HG02852 (cell line): Measurements from ENCODE around the gene TRAPPC13.
A peak's percentile ranks its signal among the peaks of the same experiment; 100 is the strongest.
"Not testable (repeated sequence)": the region's sequence is repeated elsewhere in the genome, so short reads cannot be mapped to it uniquely, and the experiment has no call there.

Experiments used
- ATAC-seq: cut with Tn5 transposase; IDR thresholded peaks from one replicate; pipeline ENCODE4 v1.9.1; 2021; ENCODE audit warnings: mild to moderate bottlenecking, moderate library complexity; ENCODE audit not compliant: unreplicated experiment

Gene TRAPPC13, protein sequence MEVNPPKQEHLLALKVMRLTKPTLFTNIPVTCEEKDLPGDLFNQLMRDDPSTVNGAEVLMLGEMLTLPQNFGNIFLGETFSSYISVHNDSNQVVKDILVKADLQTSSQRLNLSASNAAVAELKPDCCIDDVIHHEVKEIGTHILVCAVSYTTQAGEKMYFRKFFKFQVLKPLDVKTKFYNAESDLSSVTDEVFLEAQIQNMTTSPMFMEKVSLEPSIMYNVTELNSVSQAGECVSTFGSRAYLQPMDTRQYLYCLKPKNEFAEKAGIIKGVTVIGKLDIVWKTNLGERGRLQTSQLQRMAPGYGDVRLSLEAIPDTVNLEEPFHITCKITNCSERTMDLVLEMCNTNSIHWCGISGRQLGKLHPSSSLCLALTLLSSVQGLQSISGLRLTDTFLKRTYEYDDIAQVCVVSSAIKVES

GRCh38 chr5:65624571-65625555 is at the start of gene TRAPPC13, which contains the start of gene SHLD3:
TRAPPC13 (plus strand) TSS chr5:65625027; CDS start chr5:65625061, 34 bp downstream.
SHLD3 (plus strand) TSS chr5:65625027; CDS start chr5:65629588, 4,561 bp downstream.
- peak; percentile 72 for ATAC-seq

- no peak for ATAC-seq
These were observed 47.7 kb upstream of the TRAPPC13 start for GRCh38 chr5:65577141-65577540.

DNA sequence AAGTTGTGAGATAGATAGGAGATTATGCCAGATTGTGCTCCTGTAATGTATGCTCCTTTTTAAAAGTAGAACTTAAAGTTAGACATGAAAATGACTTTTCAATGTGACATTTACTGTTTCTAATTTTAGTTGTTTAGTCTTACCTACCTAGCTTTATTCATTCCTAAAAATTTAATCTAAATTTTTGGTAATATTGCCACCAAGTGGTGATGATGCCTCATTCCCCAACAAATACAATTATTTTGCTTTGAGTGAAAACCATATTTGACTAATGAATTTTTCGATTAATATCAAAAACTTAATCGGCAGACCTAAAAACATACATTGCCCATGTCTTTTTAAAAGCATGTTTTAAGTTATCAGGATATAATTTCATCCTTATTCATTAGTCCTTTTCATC is 36.1 kb upstream of the TRAPPC13 start:
- ATAC-seq: no peak

DNA sequence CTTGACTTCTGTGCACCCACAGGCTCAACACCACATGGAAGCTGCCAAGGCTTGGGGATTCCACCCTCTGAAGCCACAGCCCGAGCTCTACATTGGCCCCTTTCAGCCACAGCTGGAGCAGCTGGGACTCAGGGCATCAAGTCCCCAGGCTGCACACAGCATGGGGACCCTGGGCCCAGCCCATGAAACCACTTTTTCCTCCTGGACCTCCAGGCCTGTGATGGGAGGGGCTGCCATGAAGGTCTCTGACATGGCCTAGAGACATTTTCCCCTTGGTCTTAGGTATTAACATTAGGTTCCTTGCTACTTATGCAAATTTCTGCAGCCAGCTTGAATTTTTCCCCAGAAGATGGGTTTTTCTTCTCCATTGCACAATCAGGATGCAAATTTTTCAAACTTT is 23.1 kb upstream of the TRAPPC13 start:
- ATAC-seq: not testable (repeated sequence)

GRCh38 chr5:65611524-65611923 is 13.3 kb upstream of the TRAPPC13 start:
- no peak for ATAC-seq

- no peak for ATAC-seq
These were observed 12.4 kb upstream of the TRAPPC13 start for GRCh38 chr5:65612298-65612907.

DNA sequence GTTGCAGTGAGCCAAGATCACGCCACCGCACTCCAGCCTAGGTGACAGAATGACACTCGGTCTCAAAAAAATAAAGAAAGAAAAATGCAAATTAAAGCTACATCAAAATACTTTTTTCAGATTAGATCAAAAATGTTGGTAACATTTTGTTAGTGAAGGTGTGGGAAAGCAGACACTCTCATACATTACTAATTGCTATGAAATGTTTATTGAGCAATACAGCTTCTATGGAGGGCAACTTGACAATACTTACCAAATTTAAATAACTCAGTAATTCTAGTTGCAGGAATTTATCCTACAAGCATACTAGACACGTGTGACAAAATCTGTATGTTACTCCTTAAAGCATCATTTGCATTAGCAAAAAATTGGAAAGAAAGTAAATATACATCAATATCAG is 4.8 kb upstream of the TRAPPC13 start:
- no peak for ATAC-seq

DNA sequence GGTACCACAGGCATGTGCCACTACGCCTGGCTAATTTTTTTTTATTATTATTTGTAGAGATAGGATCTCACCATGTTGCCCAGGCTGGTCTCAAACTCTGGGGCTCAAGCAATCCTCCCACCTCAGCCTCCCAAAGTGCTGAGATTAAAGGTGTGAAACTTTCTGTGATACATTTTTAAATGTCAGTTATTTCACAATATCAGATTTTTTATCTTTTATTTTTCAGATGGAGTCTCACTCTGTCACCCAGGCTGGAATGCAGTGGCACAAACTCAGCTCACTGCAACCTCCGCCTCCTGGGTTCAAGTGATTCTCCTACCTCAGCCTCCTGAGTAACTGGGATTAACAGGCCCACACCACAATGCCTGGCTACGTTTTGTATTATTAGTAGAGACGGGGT is 2.9 kb upstream of the TRAPPC13 start:
- not testable (repeated sequence) for ATAC-seq

DNA sequence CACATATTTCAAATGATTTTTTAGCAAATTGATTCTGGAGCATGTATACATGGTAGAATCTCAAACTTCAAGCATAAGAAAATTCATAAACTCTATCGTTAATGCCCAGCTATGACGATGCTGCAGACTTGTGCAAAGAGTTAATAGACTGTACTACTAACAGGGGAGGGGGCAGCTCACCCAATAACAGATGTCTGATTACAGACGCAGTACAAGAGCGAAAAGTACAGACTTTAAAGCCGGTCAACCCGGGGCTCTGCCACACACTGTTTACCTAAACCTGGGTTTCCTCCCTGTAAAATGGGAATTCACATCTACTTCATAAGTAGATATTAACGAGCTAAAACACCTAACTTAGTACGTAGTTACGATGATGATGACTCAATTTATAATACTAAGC is 1.3 kb upstream of the TRAPPC13 start:
- no peak for ATAC-seq

- peak; percentile 95 for ATAC-seq
These were observed 729 bp upstream of the TRAPPC13 start, which contains the start of gene TRIM23 for GRCh38 chr5:65624025-65624570. TRIM23 (minus strand) TSS chr5:65624333; CDS start chr5:65624274, 59 bp downstream.

- no peak for ATAC-seq
These were observed 916 bp downstream of the TRAPPC13 start for GRCh38 chr5:65625743-65626142.

- no peak for ATAC-seq
These were observed 6.2 kb downstream of the TRAPPC13 start for GRCh38 chr5:65630981-65631380.

DNA sequence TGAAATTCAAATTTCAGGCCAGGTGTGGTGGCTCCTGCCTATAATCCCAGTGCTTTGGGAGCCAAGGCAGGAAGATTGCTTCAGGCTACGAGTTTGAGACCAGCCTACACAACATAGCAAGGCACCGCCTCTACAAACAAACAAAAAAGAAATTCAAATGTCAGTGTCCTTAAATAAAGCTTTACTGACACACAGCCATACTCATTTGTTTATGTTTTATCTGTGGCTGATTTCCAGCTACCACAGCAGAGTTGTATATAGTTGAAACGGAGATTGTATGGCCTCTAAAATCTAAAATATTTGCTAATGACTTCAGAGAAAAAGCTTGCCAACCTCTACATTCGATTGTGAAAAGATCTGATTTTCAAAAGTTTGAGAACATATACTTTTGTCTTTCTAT is 15.4 kb downstream of the TRAPPC13 start:
- ATAC-seq: no peak

- ATAC-seq: no peak
These were observed 22.1 kb downstream of the TRAPPC13 start for GRCh38 chr5:65646938-65647337.

GRCh38 chr5:65647941-65648340 is 23.1 kb downstream of the TRAPPC13 start:
- ATAC-seq: no peak

DNA sequence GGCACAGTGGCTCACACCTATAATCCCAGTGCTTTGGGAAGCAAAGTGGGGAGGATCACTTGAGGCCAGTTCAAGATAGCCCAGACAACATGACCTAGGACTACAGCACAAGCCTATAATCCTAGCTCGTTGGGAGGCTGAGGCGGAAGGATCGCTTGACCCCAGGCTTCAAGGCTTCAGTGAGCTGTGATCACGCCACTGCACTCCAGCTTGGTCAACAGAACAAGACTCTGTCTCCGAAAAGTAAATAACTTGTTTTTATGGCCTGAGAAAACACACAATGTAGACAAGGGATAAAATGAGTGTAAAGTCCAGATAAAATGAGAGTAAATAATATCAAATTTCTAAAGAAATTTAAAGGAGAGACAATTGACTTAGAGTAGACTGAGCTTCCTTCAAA is 26.3 kb downstream of the TRAPPC13 start:
- ATAC-seq: no peak

DNA sequence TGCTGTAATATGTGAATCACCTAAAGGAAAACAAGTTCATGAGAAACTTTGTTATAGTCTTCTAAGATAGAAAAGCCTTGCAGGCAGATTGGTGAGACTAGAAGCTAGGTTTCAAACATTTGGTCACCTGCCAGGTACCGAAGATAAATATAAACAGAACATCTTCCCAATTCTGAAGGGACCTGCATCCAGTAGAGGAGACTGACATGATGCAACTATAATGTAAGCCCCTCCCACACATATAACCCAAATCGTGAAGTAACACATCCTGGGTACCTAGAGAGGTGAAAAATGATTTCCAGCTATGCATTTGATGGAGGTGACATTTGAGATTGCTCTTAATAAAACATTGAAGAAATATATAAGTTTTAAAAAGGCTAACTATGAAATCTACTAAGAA is 29.9 kb downstream of the TRAPPC13 start:
- ATAC-seq: no peak

DNA sequence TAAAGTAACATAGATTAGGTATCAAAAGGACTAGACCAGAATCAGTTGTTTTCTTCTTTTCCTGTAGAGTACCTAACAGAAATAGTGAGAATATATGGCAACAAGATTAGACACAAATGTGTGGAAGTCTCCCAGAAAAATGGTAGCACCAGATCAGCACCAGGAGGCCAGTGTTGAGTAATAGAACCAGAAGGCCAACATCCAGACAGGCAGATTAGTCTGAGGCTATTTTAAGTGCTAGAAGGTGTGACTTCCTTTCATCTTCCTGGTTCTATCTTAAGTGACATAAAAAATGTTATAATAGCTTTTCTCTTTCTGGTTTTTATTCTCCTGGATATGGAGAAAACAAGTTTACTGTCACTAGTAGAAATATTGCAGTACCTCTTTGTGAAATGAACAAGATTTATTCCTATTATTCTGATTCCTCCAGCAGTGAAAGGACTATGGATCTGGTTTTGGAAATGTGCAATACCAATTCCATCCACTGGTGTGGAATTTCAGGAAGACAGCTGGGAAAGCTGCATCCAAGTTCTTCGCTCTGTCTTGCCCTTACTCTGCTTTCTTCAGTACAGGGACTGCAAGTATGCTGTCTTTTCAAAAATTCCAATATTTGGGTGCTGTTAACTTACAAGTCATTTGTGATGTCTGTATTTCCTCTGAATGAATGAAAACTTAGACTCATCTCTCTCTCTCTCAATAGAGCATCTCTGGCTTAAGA is 39.1 kb downstream of the TRAPPC13 start:
- ATAC-seq: no peak

DNA sequence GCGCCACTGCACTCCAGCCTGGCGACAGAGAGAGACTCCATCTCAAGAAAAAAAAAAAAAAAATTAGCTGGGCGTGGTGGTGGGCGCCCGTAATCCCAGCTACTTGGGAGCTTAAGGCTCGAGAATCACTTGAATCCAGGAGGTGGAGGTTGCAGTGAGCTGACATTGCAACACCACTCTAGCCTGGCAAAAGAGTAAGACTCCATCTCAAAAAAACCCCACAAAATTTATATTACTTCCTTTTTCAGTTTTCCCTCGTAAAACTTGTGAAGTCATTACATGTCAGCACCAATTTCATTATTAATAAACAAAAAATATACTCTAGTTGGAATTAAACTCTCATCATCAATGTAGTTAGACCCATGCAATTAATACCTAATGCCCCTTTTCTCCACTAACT is 43.9 kb downstream of the TRAPPC13 start:
- no peak for ATAC-seq

GRCh38 chr5:65672796-65673195 is 48.0 kb downstream of the TRAPPC13 start:
- no peak for ATAC-seq
